Endothelial cell (in vitro differentiated cells): Measurements from ENCODE around the gene GNPDA2. TPM values are rescaled to one million over a fixed set of nuclear protein-coding genes. Genes with fewer than 3 reads are reported as not detected.

Source experiments
- DNase-seq: peaks from one replicate; pipeline ENCODE4 v3.0.0; 2021; ENCODE audit warnings: low spot score
- H3K27ac Mint-ChIP-seq: one replicate; pipeline ENCODE4 v1.8.0; 2021; ENCODE audit warnings: mixed read lengths, inconsistent platforms; ENCODE audit not compliant: unreplicated experiment
- H3K27me3 Mint-ChIP-seq: one replicate; pipeline ENCODE4 v1.8.0; 2021; ENCODE audit warnings: mild to moderate bottlenecking, moderate library complexity, mixed read lengths, inconsistent platforms; ENCODE audit not compliant: unreplicated experiment
- H3K36me3 Mint-ChIP-seq: one replicate; pipeline ENCODE4 v1.8.0; 2021; ENCODE audit warnings: mild to moderate bottlenecking, low read depth, mixed read lengths, inconsistent platforms; ENCODE audit not compliant: unreplicated experiment
- H3K4me1 Mint-ChIP-seq: one replicate; pipeline ENCODE4 v1.8.0; 2021; ENCODE audit warnings: mild to moderate bottlenecking, mixed read lengths, inconsistent platforms; ENCODE audit not compliant: unreplicated experiment
- H3K4me3 Mint-ChIP-seq: one replicate; pipeline ENCODE4 v1.8.0; 2021; ENCODE audit warnings: mild to moderate bottlenecking, mixed read lengths, inconsistent platforms; ENCODE audit not compliant: unreplicated experiment
- H3K9me3 Mint-ChIP-seq: one replicate; pipeline ENCODE4 v1.8.0; 2021; ENCODE audit warnings: mixed read lengths, inconsistent platforms; ENCODE audit not compliant: unreplicated experiment
- CTCF ChIP-seq: fragments of 200-600 bp; sonication (generic); IDR thresholded peaks from one replicate; pipeline ENCODE4 v1.5.0; 2021; ENCODE audit warnings: antibody characterized with exemption; ENCODE audit not compliant: unreplicated experiment
- long read RNA-seq: library from polyadenylated mRNA; unstranded; transcript quantifications from one replicate; pipeline ENCODE4 v2.0.0, GENCODE V29; 2020; ENCODE audit not compliant: unreplicated experiment
- total RNA-seq: library from RNA; stranded (reverse); fragmentation: NEBNext Ultra II Directional; extraction: Animal tissue kit (Norgen Biotek cat#: 25700); gene quantifications from one replicate; pipeline ENCODE4 v1.2.1, GENCODE V29; 2021; ENCODE audit not compliant: unreplicated experiment

The GNPDA2 gene
- 7.2 TPM for total RNA-seq
- long read RNA-seq, transcript GNPDA2-201 (7 exons, 1,930 nt), result major isoform, 7 of 8 reads
- long read RNA-seq, partial matches to known transcripts, result 1 of 8 reads
- long read RNA-seq, other reads (novel, unspliced or antisense), result 0 of 8 reads

- DNase-seq, result peak; percentile 85
- no peaks in the 10 kb centered on the region for H3K36me3 Mint-ChIP-seq
- peak within 1 kb of the TSS; percentile 94 for H3K4me3 Mint-ChIP-seq
- H3K4me1 Mint-ChIP-seq, result peaks cover 5% of the 10 kb centered on the region
- peaks cover 3% of the 10 kb centered on the region for H3K27me3 Mint-ChIP-seq
- H3K27ac Mint-ChIP-seq, result peak within 1 kb of the TSS; percentile 17
- no peak for TF ChIP-seq CTCF
- H3K9me3 Mint-ChIP-seq, result no peaks in the 10 kb centered on the region
These were observed at the start of gene GNPDA2 for GRCh38 chr4:44726038-44726871. GNPDA2 (minus strand) TSS chr4:44726556; CDS start chr4:44722207, 4,349 bp downstream.

- H3K27ac Mint-ChIP-seq, result no peak overlapping the region
- no peak overlapping the region for H3K4me3 Mint-ChIP-seq
- H3K27me3 Mint-ChIP-seq, result no peaks in the 10 kb centered on the region
- H3K4me1 Mint-ChIP-seq, result no peaks in the 10 kb centered on the region
- no peak for TF ChIP-seq CTCF
- H3K36me3 Mint-ChIP-seq, result no peaks in the 10 kb centered on the region
- no peak for DNase-seq
- H3K9me3 Mint-ChIP-seq, result peaks cover 10% of the 10 kb centered on the region
These were observed 46.0 kb upstream of the GNPDA2 start for GRCh38 chr4:44772340-44772739.

GRCh38 chr4:44771789-44772188, 45.4 kb upstream of the GNPDA2 start:
- no peaks in the 10 kb centered on the region for H3K27me3 Mint-ChIP-seq
- no peaks in the 10 kb centered on the region for H3K36me3 Mint-ChIP-seq
- no peak for DNase-seq
- H3K4me1 Mint-ChIP-seq, result no peaks in the 10 kb centered on the region
- peaks cover 10% of the 10 kb centered on the region for H3K9me3 Mint-ChIP-seq
- no peak overlapping the region for H3K4me3 Mint-ChIP-seq
- H3K27ac Mint-ChIP-seq, result no peak overlapping the region
- TF ChIP-seq CTCF, result no peak

GRCh38 chr4:44766453-44766852, 40.1 kb upstream of the GNPDA2 start:
- H3K27me3 Mint-ChIP-seq, result no peaks in the 10 kb centered on the region
- no peaks in the 10 kb centered on the region for H3K36me3 Mint-ChIP-seq
- no peak overlapping the region for H3K4me3 Mint-ChIP-seq
- TF ChIP-seq CTCF, result no peak
- H3K27ac Mint-ChIP-seq, result no peak overlapping the region
- H3K4me1 Mint-ChIP-seq, result no peaks in the 10 kb centered on the region
- H3K9me3 Mint-ChIP-seq, result peaks cover under 1% of the 10 kb centered on the region
- DNase-seq, result no peak

- no peak overlapping the region for H3K4me3 Mint-ChIP-seq
- no peak overlapping the region for H3K27ac Mint-ChIP-seq
- H3K27me3 Mint-ChIP-seq, result no peaks in the 10 kb centered on the region
- no peaks in the 10 kb centered on the region for H3K36me3 Mint-ChIP-seq
- no peak for DNase-seq
- H3K9me3 Mint-ChIP-seq, result no peaks in the 10 kb centered on the region
- TF ChIP-seq CTCF, result no peak
- H3K4me1 Mint-ChIP-seq, result no peaks in the 10 kb centered on the region
These were observed 38.8 kb upstream of the GNPDA2 start for GRCh38 chr4:44765116-44765515.
